ENCODE results near the gene MMADHC. TPM values are rescaled to one million over a fixed set of nuclear protein-coding genes. Genes with fewer than 3 reads are reported as not detected.

MMADHC gene
- total and polyA plus RNA-seq, 2 of the 4 experiments (the other 2 are of a cell fraction), result 62.6 to 112 TPM

DNA sequence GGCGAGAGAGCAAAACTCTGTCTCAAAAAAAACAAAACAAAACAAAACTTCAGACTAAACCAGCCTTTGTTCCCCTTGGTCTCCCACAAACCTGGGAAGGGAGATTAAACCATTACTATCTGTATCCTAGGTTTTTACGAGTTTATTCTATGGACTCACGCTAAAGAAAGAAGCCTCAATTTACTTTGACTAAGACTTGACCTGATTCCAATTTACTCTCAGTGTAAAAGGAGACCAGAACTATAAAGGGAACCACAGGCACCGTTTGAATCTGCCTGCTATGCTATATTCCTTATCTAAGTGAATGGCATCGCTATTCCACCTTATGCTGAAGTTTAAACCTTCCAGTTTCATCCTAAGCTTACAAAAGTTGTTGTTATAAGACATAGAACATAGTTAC lies 46.5 kb upstream of the MMADHC start (continued):
- TF ChIP-seq, protein P1, sequence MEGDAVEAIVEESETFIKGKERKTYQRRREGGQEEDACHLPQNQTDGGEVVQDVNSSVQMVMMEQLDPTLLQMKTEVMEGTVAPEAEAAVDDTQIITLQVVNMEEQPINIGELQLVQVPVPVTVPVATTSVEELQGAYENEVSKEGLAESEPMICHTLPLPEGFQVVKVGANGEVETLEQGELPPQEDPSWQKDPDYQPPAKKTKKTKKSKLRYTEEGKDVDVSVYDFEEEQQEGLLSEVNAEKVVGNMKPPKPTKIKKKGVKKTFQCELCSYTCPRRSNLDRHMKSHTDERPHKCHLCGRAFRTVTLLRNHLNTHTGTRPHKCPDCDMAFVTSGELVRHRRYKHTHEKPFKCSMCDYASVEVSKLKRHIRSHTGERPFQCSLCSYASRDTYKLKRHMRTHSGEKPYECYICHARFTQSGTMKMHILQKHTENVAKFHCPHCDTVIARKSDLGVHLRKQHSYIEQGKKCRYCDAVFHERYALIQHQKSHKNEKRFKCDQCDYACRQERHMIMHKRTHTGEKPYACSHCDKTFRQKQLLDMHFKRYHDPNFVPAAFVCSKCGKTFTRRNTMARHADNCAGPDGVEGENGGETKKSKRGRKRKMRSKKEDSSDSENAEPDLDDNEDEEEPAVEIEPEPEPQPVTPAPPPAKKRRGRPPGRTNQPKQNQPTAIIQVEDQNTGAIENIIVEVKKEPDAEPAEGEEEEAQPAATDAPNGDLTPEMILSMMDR (conservative IDR thresholded peaks at IDR 0.05; ENCODE audit: low read depth, low read length), result no peak
- TF ChIP-seq NFE2L2 (IDR thresholded peaks at IDR 0.05; ENCODE audit: low read depth, low read length), result no peak
- TF ChIP-seq FOS (IDR thresholded peaks at IDR 0.05; ENCODE audit: low read depth, low read length), result no peak
- TF ChIP-seq MXI1 (IDR thresholded peaks at IDR 0.05; ENCODE audit: borderline replicate concordance, low read depth, low read length), result no peak

DNA sequence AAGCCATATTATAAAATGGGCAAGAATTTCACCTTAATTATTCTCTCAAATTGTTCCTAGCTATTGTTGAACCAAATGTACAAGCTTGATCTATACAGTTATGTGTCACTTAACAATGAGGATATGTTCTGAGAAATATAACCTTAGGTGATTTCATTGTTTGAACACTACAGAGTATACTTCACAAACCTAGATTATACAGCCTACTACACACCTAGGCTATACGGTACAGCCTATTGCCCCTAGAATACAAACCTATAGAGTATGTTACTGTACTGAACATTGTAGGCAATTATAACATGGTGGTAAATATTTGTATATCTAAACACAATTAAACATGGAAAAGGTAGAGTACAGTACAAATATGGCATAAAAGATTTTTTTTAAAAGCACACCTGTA lies 42.9 kb upstream of the MMADHC start:
- dilution Hi-C loops (cut with HindIII; ENCODE audit: low sequenced_read_pairs, unreplicated experiment), result no loop called here
- Histone ChIP-seq H3K14ac (replicated peaks; ENCODE audit: low read depth, low read length) (no peak overlapping the region), H3K4me3 (ENCODE audit: insufficient read depth, low read depth, low read length) (no peak overlapping the region), H2AFZ (replicated peaks; ENCODE audit: low read length, poor library complexity) (no peak overlapping the region), H2AK9ac (replicated peaks; ENCODE audit: low read depth, low read length, poor library complexity) (no peak overlapping the region), H2BK20ac (ENCODE audit: low read depth, low read length) (no peak overlapping the region), H4K91ac (ENCODE audit: insufficient read depth, low read depth, low read length) (no peak overlapping the region), H3K36me3 (ENCODE audit: control insufficient read depth, insufficient read depth, low read length) (no peaks in the 10 kb centered on the region), H3K79me1 (ENCODE audit: low read depth in 1 of 2, low read length in 2 of 2) (no peaks in the 10 kb centered on the region), H4K5ac (ENCODE audit: low read depth, low read length) (no peak overlapping the region), H4K20me1 (ENCODE audit: insufficient read depth, low read length) (no peaks in the 10 kb centered on the region), H3K4ac (ENCODE audit: low read depth, low read length) (no peak overlapping the region), H2AK5ac (ENCODE audit: low read depth, low read length) (no peak overlapping the region), H3K18ac (ENCODE audit: low read depth, low read length) (no peak overlapping the region), H3K4me2 (ENCODE audit: low read depth, low read length) (no peak overlapping the region), H2BK120ac (ENCODE audit: low read depth, low read length) (no peak overlapping the region), H3K56ac (ENCODE audit: extremely low read depth, insufficient read depth, low read length) (no peak overlapping the region), H3K9ac (ENCODE audit: low read depth, low read length) (no peak overlapping the region), H4K8ac (ENCODE audit: low read depth in 2 of 2, low read length in 2 of 2) (no peak overlapping the region), H3K9me3 (ENCODE audit: control insufficient read depth, insufficient read depth, low read length) (no peaks in the 10 kb centered on the region), H3K9me1 (ENCODE audit: insufficient read depth, low read length) (no peaks in the 10 kb centered on the region), H3K27me3 (ENCODE audit: control insufficient read depth, insufficient read depth, low read length) (no peaks in the 10 kb centered on the region), H2BK15ac (ENCODE audit: low read depth, low read length) (no peak overlapping the region), H3K23ac (ENCODE audit: low read depth, low read length) (no peak overlapping the region), H3K27ac (ENCODE audit: insufficient read depth, low read length) (no peak overlapping the region), H3K4me1 (ENCODE audit: control insufficient read depth, insufficient read depth, low read length) (no peaks in the 10 kb centered on the region), H2BK5ac (ENCODE audit: low read depth, low read length, poor library complexity, severe bottlenecking) (no peak overlapping the region)
- CTCF ChIA-PET, result interaction anchor here (1.1 kb wide), 1 partner anchor 22 kb away, joined by 3 read pairs; no protein-coding TSS in a partner anchor
- BruUV-seq (replicated peaks), result no TSS peak
- in situ Hi-C loops (cut with MboI; ENCODE audit: low sequenced_read_pairs), result no loop called here
- POLR2A ChIA-PET (ENCODE audit: unreplicated experiment), result no interaction called here
- WGBS, 2 experiments (ENCODE audit: extremely low coverage in 2 of 2, insufficient read length in 1 of 2), result no CpG with 5 or more reads among the region's 1 CpG
- TF ChIP-seq NFE2L2 (IDR thresholded peaks at IDR 0.05; ENCODE audit: low read depth, low read length) (no peak), FOS (IDR thresholded peaks at IDR 0.05; ENCODE audit: low read depth, low read length) (no peak)
- TF ChIP-seq, protein P2, sequence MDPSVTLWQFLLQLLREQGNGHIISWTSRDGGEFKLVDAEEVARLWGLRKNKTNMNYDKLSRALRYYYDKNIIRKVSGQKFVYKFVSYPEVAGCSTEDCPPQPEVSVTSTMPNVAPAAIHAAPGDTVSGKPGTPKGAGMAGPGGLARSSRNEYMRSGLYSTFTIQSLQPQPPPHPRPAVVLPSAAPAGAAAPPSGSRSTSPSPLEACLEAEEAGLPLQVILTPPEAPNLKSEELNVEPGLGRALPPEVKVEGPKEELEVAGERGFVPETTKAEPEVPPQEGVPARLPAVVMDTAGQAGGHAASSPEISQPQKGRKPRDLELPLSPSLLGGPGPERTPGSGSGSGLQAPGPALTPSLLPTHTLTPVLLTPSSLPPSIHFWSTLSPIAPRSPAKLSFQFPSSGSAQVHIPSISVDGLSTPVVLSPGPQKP (IDR thresholded peaks at IDR 0.05; ENCODE audit: borderline replicate concordance, low read depth, low read length), result no peak
- DNase-seq (no peak), ATAC-seq (ENCODE audit: low read depth) (no peak)
- intact Hi-C loops (cut with micrococcal nuclease), result no loop called here
